ENCODE measurements around the gene SSBP4.

The SSBP4 gene

DNA sequence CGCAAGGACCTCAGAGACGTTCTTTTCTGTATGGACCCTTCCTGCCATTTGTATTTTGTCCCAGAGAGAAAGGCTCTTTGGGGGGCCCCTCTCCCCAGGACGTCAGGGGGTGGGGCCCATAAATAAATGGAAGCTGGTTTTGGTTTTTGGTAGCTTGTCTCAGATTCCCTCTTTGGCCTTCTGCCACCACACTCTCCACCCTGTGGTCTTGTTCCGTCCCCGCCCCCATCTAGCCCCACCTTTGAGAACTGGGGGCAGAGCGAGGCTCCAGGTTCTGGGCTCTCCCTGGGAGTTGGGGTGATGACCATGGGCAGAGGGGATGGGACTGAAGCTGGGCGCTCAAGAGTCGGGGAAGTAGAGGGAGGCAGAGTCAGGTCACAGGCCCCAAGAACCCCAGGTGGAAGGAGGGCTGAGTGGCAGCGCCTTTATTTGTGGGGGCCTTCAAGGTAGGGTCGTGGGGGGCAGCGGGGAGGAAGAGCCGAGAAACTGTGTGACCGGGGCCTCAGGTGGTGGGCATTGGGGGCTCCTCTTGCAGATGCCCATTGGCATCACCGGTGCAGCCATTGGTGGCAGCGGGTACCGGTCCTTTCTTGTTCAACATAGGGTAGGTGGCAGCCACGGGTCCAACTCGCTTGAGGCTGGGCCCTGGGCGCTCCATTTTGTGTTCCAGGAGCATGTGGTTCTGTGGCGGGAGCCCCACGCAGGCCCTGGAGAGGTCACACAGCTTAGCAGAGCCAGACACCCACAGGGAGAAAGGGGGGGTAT is 15.4 kb downstream of the SSBP4 start:
- DNase-seq, result no peak

DNA sequence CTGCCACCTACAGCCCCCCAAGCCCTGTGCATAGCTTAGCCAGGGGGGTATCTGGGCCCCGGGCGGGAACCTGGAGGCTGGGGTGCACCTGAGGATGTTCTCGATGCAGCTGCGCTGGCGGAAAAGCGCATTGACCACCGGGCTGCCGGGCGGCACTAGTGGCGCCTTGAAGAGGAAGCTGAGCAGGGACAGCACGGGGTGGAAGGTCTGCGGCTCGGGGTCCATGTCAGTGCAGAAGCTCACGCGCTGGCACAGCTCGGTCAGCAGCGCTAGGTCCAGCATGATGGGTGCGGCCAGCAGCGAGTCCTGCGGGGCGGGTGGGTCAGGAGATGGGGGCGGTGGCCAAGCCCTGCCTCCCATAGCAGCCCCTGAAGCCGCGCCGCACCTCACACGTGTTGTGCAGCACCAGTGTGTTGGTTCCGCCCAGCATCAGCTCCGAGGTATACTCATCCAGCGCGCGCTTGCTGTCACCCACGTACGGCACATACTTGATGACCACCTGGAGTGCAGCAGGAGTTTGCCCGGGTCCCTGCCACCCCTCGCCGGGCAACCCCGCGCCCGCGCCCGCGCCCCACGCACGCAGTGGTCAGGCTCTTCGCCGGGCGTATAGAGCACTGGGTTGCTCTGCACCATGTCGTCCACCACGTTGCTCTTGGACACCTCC is 16.1 kb downstream of the SSBP4 start:
- no peak for DNase-seq

DNA sequence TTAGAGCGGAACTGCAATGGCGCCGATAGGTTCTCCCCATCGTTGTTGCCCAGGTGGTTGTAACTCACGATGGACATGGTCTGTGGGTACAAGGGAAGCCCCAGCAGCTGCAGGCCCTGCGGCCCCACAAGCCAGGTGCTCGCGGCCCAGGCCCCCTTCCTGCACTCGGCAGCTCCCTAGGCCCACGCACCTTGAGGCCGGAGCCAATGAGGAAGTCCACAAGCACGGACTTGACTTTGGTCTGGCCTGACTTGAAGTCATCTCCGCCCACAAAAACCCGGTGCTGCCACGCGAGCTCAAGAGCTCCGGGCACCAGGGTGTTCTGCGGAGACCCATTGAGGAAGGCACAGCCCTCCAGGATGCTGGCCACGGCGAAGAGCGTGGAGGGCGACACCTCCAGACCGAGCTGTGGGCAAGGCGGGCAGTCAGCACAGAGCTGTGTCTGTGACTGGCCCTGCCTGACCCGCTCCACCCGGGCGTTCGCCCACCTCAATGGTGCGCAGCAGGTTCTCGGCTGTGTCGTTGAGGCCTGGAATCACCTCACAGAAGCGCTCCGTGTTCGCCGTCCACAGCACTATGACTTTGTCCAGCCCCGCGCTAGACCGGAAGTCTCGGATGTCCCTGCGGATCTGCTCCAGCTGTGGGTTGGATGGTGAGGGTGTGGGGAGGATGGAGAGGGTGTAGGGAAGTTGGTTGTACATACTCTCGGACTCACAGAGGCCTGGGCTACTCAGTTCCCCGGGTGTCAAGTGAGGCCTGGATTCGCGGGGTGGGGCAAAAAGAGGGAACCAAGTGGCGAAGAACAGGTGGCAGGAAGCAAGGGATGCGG is 16.9 kb downstream of the SSBP4 start:
- DNase-seq, result no peak

DNA sequence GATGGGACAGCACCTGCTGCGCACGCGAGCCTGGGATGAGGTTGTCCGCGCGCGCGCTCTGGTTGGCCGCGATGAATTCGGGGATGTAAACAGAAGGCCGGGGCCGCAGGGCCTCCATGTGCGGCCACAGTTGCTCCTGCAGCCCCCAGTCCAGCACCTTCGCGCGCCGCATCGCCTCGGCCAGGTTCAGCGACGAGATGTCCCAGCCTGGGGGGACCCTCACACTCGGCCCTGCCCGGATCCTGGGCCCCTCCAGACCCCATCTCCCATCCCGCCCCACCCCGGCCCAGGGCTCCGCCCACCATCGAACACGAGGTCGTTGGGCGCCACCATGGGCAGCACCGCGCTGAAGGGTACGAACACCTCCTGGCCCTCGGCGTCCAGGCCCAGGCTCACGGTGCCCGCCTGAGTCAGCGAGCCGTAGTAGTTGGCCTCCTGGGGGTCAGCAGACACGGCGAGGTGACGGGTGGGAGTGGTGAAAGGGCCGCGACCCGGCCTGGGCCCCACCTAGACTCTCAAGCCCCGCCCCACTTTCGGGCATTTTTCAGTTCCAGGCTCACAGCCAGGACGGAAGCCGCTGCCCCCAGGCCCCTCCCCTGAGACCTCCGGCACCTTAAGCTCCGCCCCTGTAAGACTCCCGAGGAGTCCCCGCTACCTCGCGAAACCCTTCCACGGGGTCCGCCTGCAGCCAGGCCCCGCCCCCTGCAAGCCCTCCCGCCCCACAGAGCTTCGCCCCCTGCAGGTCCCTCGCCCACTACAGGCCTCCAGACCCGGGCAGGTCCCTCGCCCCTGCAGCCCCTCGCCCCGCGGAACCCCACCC is 17.7 kb downstream of the SSBP4 start:
- DNase-seq, result peak; percentile 63 to 67

DNA sequence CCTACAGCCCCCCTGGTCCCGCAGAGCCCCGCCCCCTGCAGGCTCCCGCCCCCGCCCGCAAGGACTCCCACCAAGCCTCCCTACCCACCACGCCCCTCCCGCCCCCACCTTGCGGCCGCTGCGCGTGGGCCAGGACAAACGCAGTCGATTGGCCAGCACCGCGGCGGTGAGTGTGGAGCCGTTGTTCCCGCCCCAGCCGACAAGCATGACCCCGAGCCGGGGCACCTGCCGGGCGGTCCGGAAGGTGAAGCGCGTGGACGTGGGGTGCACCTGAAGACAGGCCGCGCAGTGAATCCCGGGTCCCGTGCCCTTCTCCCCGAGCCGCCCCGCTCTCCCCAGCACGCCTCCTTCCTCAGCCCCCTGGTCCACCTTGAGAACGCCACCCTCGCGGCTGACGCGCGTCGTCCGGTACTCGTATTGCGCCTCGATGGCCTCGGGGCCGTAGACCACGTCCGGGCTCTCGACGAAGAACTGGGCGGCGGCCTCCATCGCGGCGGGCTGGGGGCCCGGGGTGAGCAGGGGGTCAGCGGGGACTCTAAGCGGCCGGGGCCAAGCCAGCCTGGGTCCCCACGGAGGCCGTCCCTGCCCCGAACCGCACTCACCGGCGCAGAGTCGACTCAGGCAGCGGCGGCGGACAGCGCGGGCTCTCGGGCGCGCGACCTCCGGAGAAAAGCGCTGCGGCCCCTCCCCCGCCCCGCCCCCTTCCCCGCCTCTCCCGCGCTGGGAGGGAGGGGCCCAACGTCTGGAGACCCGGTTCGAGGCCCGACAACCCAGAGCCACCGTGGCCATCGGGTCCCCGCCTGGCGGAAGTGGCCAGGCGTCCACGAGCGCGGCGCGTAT is 18.5 kb downstream of the SSBP4 start, which contains the start of gene ISYNA1:
Gene ISYNA1, minus strand, starts transcription at position 643 of the 840 bp plus-strand sequence. Its CDS starts 154 bp downstream, at position 489.
- peak in 1 of 2 experiments; percentile 24 for DNase-seq

DNA sequence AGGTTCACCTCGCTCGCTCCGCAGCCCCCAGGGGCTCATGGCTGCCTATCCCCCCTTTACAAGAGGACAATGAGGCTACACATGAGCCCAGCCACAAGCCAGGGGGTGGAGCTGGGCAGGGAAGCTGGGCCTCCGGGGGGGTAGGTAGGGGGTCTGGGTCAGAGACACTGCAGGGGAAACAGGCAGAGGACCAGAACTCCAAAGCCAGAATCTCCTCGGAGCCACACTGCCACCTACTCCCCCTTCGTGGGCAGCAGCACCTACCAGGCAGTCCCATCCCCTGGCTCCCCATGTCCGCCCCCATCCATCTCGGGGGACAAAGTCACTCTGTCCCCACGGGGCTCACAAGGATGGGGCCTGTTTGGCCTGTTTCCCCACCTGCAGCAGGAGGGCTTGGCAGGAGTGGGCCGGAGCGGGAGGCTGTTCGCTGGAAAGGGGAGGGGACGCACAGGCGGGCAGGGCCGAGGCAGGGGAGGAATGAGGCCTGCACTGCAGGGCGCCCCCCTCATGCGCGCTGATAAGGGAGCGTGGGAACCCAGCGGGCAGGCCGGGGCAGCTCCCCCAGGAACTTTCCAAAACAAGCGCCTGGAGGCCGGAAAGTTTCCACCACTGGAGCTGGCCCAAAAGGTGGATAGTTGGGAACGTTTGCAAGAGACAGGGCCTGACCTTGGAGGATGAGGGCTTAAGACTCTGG is 19.3 kb downstream of the SSBP4 start:
- no peak for DNase-seq

DNA sequence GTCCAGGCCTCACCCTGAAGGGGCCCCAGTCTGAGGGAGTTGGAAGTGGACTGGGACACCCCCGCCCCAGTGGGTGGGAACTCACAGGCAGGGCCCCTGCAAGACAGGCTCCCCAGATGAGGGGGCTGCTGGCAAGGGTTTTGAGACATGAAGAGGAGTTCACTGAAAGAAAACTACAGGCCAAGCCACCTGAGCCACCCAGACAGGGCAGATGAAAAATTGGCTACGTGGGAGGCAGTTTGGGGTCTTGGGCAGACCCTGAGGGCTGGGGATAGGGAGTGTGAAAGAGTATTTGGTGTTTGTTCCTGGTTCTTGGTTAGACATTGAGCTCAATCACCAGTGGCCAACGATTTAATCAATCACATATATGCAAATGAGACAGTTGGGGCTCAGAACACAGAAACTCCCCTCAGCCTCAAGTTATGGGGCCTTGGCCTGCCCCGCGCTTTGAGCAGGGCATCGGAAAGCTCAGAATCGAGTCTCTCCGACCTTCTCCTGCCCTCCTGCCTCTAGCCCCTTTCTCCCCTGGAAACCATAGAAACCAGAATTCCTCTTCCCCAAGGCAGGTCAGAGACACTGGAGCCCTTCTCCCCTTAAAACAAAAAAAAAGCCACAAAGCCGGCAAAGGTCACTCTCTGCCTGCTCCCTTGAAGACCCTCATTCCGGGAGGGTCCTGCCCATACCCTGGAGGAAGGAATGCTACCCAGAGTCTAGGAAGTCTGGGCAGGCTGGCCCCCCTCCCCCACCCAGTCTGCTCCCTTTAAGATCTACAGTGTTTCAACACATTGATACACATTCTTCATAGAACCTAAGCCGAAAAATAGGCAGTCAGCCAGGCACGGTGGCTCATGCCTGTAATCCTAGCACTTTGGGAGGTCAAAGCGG is 20.1 kb downstream of the SSBP4 start:
- DNase-seq, result no peak

DNA sequence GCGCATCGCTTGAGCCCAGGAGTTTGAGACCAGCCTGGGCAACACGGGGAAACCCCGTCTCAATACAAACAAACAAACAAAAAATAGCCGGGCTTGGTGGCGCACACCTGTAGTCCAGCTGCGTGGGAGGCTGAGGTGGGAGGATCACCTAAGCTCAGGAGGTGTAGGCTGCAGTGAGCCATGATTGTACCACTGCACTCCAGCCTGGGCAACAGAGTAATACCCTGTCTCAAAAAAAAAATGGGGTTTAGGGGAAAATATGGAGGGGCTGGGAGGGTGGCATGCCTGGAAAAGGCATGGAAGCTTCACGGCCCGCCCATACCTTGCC is 20.7 kb downstream of the SSBP4 start:
- DNase-seq, result no peak

DNA sequence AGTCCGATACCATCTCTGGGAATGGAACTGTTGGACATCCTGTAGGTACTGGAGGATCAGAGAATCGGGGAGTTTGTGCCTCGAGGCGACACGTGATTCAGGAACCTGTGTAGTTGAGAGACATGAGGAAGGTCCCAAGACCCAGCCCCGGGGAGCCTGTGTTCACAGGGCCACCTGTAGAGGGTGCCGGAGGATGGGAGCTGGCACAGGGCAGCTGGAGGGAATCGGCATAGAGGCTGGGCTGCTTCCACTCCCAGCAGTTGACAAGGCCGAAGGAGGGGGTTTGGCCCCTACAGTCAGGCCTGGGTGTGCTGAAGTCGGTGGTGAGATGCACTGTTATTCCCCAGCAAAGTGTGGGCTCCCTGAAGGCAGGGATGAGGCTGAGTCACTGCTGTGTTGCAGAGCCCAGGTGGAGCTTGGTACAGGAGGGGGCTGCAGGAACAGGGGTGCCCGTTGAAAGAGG is 21.2 kb downstream of the SSBP4 start:
- no peak for DNase-seq

DNA sequence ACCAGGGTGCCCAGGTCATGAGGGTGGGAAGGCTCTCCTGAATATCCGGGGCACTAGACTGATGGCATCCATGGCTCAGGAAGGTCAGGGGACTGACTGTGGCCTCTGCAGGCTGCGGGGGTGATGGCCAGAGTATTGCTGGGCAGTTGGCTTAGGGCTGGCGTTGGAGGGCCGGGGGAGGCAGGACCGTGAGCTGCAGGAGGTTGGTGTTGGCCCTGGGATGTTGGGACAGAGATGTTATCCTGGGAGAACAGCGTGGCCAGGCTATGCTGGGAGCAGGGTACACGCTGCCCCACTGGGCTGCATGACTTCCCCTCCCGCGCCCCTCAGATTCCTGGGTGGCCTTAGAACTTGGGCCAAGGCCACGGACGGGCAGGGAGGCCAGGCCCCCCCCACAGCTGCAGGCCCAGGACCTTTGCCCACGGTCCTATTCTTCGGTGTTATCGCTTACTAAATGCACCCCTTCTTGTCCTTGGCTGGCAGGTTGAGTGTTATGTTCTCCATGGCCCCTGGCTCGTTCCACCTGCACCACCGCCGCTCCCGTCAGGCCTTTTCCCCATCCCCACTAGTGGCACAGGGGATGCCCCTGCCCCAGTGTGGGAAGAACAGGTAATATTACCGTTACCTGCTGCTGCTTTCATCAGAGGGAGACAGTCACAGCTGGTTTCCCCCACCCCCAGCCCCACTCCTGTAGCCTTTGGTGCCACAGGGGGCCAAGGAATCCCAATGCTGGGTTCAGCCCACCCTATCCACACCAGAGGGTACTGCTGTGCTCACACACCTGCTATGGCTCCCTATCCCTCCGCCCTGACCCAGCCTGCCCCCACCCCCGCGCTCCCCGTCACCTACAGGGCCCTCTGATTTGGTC is 22.0 kb downstream of the SSBP4 start:
- DNase-seq, result no peak

DNA sequence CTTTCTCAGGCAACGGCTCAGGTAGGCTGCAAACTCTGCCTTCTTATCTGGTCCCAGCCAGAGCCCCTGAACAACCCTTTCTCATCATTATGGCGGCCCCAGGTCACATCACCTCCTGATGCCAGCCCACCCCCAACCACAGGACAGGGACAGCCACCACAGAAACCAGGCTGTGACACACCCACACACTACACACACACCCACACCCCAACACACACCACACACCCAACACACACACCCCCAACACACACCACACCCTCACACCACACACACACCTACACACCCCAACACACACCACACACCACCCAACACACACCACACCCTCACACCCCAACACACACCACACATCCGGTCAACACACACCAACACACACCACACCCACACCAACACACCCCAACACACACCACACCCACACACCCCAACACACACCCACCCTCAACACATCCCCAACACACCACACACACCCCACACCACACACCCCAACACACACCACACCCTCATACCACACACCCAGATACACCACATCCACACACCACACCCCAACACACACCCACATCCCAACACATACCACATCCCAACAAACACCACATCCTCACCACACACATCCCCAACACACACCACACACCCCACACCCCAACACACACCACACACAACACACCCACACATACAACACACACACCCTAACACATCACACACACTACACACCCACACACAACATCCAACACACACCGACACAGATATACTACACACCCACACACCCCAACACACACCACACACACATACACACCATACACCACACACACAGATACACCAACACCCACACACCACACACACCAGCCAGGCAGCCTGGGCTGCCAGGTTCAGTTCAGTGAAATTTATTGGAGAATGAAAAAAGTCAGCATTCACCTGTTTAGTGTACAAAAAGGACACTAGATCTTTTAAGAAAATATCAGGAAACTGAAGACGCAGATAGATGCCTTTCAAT is 22.9 kb downstream of the SSBP4 start:
- DNase-seq, result no peak

DNA sequence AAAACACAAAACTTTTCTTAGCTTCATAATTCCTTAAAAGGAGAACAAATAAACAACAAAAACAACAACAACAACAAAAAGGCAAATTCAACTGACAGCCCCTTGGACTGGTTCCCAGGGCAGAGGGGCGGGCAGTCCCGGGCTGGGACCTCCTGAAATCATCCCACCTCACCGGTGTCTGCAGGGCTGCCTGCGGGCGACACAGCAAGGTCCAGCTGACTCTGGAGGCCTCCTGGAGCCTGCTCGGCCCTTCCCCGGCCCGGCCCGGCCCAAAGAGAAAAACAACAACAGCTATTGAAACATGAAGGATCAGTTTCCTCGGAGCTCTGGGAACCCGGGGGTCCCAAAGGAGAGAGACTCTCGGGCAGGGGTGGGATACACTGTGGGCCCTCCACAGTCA is 23.7 kb downstream of the SSBP4 start:
- DNase-seq, result no peak

DNA sequence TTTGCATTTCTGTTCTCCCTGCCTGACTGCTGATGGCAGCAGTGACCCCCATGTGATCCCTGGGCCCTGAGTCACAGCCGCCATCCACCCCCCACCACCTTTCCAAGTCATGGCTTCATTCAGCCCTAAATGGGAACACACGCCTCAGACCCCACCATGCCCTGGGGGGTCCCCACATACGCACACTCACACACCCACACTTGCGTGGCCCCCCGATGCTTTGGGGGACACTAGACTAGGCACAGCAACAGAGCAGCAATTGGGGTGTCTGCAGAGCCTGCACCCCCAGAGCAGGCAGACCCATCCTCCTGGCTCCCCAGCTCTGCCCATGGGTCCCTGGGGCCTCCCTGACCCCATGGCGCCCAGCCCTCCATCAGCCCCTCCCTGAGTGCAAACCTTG is 24.2 kb downstream of the SSBP4 start:
- DNase-seq, result no peak

DNA sequence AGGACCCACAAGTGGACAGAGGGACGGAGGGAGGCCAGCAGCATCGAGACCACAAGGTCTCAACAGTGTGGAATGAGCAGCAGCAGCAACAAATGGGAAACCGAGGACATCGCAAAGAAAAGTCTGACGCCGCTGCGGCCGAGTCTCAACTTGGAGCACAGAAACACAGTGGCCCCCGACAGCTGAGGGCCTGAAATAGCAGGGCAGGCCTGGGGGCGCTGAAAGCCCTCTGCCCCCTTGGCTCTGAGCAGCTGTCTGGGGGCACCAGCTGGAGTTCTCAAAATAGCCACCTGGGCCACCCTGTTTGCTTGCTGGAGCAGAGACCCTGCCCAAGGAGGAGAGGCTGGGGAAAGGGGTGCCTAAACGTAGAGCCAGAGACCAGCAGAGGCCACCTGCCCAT is 24.6 kb downstream of the SSBP4 start:
- DNase-seq, result no peak

DNA sequence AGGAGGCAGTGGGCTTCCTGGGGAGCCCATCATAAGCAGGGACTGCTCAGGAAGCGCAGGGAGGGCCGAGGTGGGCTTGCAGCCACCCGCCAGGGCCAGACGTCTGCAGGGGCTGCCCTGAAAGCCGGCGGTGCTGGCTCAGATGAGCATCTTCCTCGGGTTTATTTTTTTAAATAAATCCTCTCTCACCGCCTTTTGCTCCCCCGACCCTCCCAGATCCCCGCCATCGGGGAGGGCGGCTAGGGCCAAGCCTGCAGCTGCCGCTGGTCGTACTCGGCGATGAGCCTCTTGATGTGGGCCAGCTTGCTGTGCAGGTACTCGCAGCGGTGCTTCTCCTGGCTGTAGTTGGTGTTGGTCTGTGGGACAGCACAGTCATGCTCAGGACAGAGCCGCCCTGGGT is 25.3 kb downstream of the SSBP4 start:
- no peak for DNase-seq

DNA sequence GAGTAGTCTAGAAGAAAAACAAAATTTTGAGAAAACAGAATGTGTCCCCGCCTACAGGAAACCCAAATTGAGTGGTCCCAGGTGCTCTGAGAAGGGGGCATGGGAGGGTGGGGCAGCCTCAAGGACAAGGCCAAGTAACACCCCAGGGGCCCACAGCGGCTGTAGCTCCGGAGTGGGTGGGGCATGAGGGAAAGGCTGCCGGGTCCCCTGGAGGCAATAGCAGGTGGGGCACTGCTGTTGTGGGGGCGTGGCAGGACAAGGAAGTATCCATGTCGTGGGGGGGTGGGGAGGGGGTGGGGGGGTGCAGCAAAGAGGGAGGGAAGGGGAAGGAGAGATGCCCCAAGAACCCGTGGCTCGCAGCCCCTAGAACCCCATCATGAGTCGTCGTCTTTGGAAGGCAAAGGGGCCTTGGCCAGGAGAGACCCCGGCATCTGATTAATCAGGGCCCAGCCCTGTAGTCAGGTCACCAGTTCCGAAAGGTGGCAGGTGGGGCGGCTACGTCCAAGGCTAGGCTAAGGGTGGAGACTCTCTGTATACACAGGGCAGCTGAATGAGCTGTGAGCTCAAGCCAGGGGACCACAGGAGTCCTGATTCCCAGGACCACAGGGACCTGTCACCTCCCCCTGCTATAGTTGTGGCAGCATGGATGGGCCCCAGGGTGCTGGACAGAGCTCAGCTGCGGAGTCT is 26.2 kb downstream of the SSBP4 start:
- no peak for DNase-seq

DNA sequence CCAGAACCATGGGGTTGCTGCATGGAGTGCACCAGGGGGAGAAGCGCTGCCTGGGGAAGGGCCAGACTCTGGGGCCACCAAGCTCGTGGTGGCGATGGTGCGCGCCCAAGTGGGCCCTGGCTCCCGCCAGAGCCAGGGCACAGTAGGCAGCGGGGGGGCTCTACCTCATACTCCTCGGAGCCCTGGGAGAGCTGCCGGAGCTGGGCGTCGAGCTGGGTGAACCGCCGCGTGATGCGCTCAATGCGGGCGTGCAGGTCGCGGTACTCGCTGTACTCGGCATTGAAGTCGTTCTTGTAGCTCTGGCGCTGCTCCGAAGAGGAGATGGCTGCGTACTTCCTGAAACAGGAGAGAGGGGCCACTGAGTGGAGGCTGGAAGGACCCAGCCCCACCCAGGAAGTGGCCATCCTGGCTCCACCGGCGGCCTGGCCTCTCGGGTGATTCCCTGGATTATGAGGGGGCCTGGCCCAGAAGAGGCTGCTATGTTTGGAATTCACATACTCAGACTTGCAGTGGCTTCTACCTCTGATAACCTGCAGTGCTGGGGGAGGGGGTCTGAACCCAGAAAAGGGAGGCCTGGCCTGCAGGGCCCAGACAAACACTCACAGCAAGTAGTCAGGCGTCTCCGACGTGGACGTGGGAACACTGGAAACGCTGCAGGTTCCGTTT is 27.1 kb downstream of the SSBP4 start:
- DNase-seq, result no peak

Measured in NCI-H1930 (cell line).